IPS-15b (cell line): ENCODE results near the gene KMO.

ENCODE experiments used
- H3K27me3 ChIP-seq: one replicate; pipeline ENCODE4 v1.6.1; 2013; ENCODE audit warnings: low read length; ENCODE audit not compliant: control insufficient read depth, insufficient read depth
- H3K36me3 ChIP-seq: one replicate; pipeline ENCODE4 v1.6.1; 2013; ENCODE audit warnings: low read length; ENCODE audit not compliant: control insufficient read depth, insufficient read depth
- H3K4me1 ChIP-seq: one replicate; pipeline ENCODE4 v1.6.1; 2013; ENCODE audit warnings: mild to moderate bottlenecking, low read length; ENCODE audit not compliant: control insufficient read depth, insufficient read depth
- H3K4me3 ChIP-seq: one replicate; pipeline ENCODE4 v1.5.1; 2013; ENCODE audit warnings: low read depth, low read length
- H3K9ac ChIP-seq: one replicate; pipeline ENCODE4 v1.6.1; 2013; ENCODE audit warnings: low read depth, mild to moderate bottlenecking, low read length
- H3K9me3 ChIP-seq: one replicate; pipeline ENCODE4 v1.6.1; 2013; ENCODE audit warnings: mild to moderate bottlenecking, low read length; ENCODE audit not compliant: control insufficient read depth, insufficient read depth

The KMO gene

DNA sequence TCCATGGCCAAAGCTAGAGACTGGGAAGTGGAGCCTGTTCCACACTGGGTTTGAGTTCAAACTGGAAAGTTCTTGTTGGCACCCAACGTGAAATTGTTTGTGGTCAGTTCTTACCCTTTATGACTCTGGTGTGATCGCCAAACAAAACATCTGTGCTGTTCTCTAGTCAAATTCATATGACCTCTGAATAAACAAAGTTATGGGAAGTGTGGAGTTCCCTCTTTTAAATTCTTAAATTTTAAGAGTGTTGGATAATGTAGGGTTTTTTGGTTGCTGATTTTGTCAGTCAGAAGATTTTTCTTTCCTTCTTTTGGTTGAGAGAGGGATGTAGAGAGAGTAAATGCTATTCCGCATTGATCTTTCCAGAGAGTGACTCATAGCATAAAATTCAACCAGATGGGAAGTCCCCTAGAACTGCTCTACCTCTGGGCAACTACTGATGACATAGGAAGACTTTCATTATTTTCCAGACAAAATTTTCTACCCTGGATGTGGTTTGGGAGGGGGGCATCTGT lies 71.6 kb downstream of the KMO start:
- Histone ChIP-seq H3K9me3 (no peaks in the 10 kb centered on the region), H3K9ac (no peak overlapping the region), H3K36me3 (no peaks in the 10 kb centered on the region), H3K27me3 (no peaks in the 10 kb centered on the region), H3K4me3 (no peak overlapping the region), H3K4me1 (no peaks in the 10 kb centered on the region)

DNA sequence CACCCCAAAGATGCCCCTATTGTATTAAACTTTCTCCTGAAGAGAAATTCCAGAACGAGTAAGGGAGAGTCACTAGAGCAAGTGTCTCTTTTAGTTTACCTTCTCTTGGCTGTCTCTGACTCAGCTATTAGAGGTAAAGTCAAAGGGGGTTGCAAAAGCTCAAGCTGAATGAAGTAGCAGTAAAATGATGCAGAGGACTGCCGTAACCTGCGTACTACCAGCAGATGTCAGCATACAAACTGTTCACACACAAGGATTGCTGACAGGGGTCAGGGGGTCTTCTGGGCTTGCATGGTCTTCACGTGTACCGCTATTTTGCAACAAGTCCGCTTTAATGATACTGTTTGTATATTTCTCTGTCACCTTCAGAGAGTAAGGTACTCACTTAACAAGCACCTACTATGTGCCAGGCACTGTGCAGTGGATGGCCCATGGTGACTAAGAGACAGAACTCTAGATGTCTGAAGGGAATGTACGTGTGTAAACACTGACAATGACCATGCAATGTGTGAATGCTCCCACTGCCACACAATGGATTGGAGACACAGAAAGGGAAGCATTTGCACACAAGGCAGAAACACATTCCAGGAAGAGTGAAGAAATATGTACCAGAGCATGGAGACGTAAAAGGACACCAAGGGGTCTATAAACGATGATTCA lies 73.1 kb downstream of the KMO start:
- no peak overlapping the region for H3K4me3 ChIP-seq
- no peak overlapping the region for H3K9ac ChIP-seq
- no peaks in the 10 kb centered on the region for H3K36me3 ChIP-seq
- no peaks in the 10 kb centered on the region for H3K4me1 ChIP-seq
- no peaks in the 10 kb centered on the region for H3K9me3 ChIP-seq
- no peaks in the 10 kb centered on the region for H3K27me3 ChIP-seq

DNA sequence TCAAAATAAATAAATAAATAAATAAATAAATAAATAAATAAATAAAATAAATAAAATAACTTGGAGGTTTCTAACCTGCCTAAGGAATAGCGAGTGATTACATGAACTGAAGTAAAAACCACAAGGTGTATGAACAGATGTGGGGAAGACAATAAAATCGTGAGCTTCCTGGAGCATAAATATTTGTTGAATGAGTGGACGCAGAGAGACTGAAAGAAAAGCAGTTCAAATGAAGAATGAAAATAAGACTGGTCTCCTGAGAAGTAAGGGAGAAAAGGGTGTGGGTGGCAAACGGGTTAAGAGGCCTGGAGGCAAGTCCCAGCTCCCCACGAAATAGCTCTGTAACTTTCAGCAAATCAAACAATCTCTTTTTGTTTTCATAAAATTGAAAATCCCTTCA lies 74.4 kb downstream of the KMO start:
- Histone ChIP-seq H3K27me3 (no peaks in the 10 kb centered on the region), H3K9ac (no peak overlapping the region), H3K9me3 (no peaks in the 10 kb centered on the region), H3K4me3 (no peak overlapping the region), H3K36me3 (no peaks in the 10 kb centered on the region), H3K4me1 (no peaks in the 10 kb centered on the region)

DNA sequence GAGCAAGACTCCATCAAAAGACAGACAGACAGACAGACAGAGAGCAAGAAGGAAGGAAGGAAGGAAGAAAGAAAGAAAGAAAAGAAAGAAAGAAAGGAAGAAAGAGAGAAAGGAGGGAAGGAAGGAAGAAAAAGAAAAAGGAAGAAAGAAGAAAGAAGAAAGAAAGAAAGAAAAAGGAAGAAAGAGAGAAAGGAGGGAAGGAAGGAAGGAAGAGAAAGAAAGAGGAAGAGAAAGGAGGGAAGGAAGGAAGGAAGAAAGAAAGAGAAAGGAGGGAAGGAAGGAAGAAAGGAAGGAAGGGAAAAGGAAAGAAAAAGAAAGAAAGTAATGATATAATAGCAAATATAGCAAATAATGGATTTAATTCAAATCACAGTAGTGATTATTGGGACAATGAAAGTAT lies 75.3 kb downstream of the KMO start:
- Histone ChIP-seq H3K4me1 (no peaks in the 10 kb centered on the region), H3K36me3 (no peaks in the 10 kb centered on the region), H3K9ac (no peak overlapping the region), H3K27me3 (no peaks in the 10 kb centered on the region), H3K4me3 (no peak overlapping the region), H3K9me3 (no peaks in the 10 kb centered on the region)

DNA sequence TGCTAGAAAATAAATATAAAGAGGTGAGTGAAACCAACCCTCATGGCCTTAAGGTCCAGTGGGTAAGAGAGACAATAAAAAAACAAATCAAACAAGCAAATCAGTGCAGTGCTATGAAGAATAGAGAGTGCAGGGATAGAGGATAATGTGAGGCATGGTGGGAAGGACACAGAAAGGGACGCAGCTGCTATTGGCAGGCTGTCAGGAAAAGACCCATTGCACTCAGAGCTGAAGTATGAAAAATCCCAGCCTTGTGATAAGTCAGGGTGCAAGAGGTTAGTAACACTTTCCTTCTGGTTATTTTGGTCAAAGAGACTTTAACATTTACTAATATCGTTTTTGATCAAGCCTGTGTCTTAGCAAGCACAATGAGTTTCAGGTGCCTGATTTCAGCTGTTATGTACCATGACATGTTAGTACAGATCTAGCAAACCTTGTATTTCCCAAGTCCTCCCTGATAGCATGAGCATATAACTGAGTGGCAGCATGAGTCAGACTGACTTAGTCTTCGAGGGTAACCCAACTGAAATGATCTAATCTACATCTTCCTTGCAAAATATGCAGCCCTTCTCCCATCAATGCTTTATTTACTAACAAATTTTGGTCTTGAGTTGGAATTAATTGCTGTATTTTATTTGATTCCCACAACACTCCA lies 76.3 kb downstream of the KMO start:
- no peaks in the 10 kb centered on the region for H3K36me3 ChIP-seq
- no peak overlapping the region for H3K4me3 ChIP-seq
- no peaks in the 10 kb centered on the region for H3K9me3 ChIP-seq
- no peaks in the 10 kb centered on the region for H3K27me3 ChIP-seq
- no peak overlapping the region for H3K9ac ChIP-seq
- H3K4me1 ChIP-seq = no peaks in the 10 kb centered on the region

DNA sequence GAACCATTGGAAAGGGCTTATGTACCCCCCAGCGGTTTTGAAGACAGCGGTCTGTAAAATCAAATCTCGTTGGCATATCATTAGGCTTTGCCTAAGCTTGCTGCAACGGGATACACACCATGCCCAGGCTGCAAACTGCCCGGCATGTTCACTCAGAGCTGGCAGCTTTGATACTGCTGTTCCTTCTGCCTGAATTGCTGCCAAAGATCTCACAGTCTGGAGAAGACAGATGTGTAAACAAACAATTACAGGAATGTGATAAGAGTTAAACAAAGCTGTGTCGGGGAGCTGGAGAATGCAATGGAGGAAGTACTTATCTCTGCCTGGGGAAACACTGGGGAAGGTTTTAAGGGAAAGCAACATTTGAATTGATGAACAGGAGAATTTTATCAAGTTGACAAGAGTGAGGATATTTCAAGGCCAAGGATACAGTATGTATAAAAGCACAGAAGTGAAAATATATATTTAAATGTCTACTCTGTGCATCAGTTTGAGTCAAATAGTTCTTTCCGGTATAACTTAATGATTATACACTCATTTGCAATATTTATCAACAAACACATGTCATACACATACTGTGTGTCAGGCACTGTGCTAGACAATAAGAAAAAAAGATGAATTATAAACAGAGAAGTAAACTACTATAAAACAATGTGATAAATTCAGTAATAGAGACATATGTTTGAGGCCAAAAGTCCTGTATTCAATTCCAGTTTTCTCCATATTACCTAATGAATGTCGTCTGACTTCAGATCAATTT lies 78.1 kb downstream of the KMO start:
- H3K4me3 ChIP-seq = no peak overlapping the region
- no peaks in the 10 kb centered on the region for H3K9me3 ChIP-seq
- no peak overlapping the region for H3K9ac ChIP-seq
- no peaks in the 10 kb centered on the region for H3K36me3 ChIP-seq
- H3K4me1 ChIP-seq = no peaks in the 10 kb centered on the region
- no peaks in the 10 kb centered on the region for H3K27me3 ChIP-seq

DNA sequence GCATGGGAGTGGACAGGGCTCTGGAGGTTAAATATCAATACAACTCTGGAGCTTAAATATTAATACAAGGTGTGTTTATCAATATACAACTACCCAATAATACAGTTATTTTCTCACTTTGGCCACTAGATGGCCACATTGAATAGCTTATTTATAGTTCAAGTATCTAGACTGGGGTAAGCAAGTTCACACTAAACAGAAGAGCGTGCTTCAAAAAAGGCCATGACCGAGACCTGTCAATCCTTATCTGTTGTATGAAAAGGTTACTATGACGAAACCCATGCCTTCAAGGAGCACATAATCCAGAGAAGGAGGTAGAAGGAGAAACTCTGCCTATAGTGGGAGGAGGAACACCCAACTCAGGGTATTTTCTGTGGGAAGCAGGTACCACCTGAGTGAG lies 78.9 kb downstream of the KMO start:
- Histone ChIP-seq H3K9me3 (no peaks in the 10 kb centered on the region), H3K4me1 (no peaks in the 10 kb centered on the region), H3K4me3 (no peak overlapping the region), H3K27me3 (no peaks in the 10 kb centered on the region), H3K9ac (no peak overlapping the region), H3K36me3 (no peaks in the 10 kb centered on the region)

DNA sequence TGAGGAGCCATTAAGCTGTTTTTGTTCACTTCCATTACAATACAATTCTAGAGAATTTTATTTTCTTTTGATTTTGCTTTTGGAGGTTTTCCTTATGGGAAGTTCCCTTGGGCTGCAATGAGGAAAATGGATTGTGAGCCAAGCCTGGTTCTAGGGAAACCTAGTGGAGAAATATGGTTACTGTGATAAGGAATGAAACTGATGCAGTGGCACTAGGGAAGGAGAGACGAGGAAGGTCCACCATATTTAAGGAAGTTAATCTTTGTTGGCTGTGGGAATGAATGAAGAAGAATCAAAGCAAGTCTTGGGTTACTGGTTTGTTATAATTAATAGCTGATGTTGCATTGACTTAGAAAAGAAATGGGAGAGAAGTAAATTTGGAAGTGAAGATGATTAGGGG lies 79.6 kb downstream of the KMO start:
- H3K36me3 ChIP-seq = no peaks in the 10 kb centered on the region
- no peaks in the 10 kb centered on the region for H3K27me3 ChIP-seq
- no peak overlapping the region for H3K9ac ChIP-seq
- no peaks in the 10 kb centered on the region for H3K4me1 ChIP-seq
- H3K4me3 ChIP-seq = no peak overlapping the region
- H3K9me3 ChIP-seq = no peaks in the 10 kb centered on the region

DNA sequence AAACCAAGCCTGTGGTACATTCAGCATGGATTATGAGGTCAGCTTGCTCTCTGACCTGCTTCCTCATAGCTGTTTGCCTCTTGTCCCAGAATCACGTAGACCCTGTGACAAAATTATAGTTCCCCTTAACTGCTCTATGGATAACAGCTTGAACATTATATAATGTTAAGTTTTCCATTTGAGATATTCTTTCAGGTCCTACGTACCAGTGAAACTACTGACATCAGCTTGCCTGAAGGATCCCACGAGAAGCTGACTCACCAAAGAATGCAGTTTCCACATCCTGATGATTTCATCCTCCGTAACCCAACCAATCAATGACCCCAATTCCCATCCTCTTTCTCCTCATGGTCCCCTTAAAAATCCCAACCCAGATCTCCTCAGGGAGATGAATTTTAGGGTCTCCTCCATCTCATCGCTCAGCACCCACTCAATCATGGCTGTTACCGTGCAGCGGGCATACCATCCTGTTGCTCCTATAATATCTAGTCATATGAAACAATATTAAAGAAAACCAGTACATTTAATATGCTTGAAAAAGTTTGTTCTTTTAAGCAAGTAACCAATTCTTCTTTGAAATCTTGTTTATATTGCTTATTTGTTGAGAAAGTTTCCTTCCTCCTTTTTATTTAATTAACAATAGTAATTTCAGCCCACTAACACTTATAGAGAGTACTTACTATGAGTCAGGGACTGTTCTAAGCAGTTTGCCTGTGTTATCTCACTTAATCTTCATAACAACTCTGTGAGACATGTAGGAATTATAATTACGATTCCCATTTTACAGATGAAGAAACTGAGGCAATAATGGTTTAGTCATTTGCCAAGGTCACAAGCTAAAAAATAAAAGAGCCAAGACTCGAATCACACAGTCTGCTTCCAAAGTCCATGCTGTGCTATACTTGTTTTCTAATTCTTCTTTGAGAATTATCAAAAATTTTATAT lies 80.6 kb downstream of the KMO start:
- no peak overlapping the region for H3K4me3 ChIP-seq
- no peak overlapping the region for H3K9ac ChIP-seq
- no peaks in the 10 kb centered on the region for H3K27me3 ChIP-seq
- no peaks in the 10 kb centered on the region for H3K36me3 ChIP-seq
- no peaks in the 10 kb centered on the region for H3K4me1 ChIP-seq
- H3K9me3 ChIP-seq = no peaks in the 10 kb centered on the region

DNA sequence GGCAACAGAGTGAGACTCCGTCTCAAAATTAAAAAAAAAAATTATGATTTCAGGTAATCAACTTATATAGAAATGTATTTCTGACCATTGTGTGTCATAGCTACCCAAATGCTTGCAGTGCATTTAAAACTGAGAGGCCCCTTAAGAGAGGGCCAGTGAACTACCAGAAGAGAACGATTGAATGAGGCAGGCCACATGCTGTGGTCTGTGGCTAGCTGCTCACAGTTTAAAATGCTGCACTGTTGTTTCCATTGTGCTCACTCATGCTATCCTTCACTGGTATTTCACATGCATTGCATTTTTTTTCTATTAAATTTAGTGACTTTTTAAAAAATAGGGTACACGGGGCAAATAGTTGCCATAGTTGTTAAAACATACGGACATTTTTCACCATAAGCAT lies 82.0 kb downstream of the KMO start:
- no peaks in the 10 kb centered on the region for H3K9me3 ChIP-seq
- no peak overlapping the region for H3K9ac ChIP-seq
- H3K27me3 ChIP-seq = no peaks in the 10 kb centered on the region
- H3K36me3 ChIP-seq = no peaks in the 10 kb centered on the region
- no peak overlapping the region for H3K4me3 ChIP-seq
- H3K4me1 ChIP-seq = no peaks in the 10 kb centered on the region

DNA sequence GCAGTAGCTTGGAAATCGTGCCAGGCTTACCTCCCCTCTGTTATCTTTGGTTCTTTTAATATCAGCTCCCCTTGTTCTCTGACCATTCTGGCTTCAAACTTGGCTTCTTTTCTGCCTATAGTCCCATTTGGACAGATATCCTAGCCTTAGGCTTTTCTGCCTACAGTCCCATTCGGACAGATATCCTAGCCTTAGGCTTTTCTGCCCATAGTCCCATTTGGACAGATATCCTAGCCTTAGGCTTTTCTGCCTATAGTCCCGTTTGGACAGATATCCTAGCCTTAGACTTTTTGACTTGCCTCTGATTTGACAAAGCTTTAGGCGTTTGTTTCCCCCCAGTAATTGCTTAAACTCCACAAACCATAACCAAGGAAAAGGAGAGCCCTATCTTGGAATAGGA lies 82.4 kb downstream of the KMO start:
- Histone ChIP-seq H3K9ac (no peak overlapping the region), H3K36me3 (no peaks in the 10 kb centered on the region), H3K27me3 (no peaks in the 10 kb centered on the region), H3K4me1 (no peaks in the 10 kb centered on the region), H3K9me3 (no peaks in the 10 kb centered on the region), H3K4me3 (no peak overlapping the region)
